ENCODE measurements around the gene INTS2.

GRCh38 chr17:61903251-61903650 is 24.5 kb downstream of the INTS2 start:
- no peak for TF ChIP-seq ESRRG (CRISPR knock-in tag; IDR thresholded peaks at IDR 0.05)
- TF ChIP-seq ZFP30 (CRISPR knock-in tag; IDR thresholded peaks at IDR 0.05) = no peak
- no peak for TF ChIP-seq CREB5 (CRISPR knock-in tag; IDR thresholded peaks at IDR 0.05; ENCODE audit: low read depth)
- no peak for TF ChIP-seq ARNTL (CRISPR knock-in tag; IDR thresholded peaks at IDR 0.05; ENCODE audit: borderline replicate concordance, low read depth)
- TF ChIP-seq RARB (CRISPR knock-in tag; IDR thresholded peaks at IDR 0.05) = no peak
- TF ChIP-seq PATZ1 (CRISPR knock-in tag; IDR thresholded peaks at IDR 0.05; ENCODE audit: borderline replicate concordance) = no peak
- TF ChIP-seq OSR1 (CRISPR knock-in tag; IDR thresholded peaks at IDR 0.05) = no peak
- TF ChIP-seq TCF4 (CRISPR knock-in tag; IDR thresholded peaks at IDR 0.05; ENCODE audit: borderline replicate concordance) = no peak
- TF ChIP-seq CSDC2 (CRISPR knock-in tag; IDR thresholded peaks at IDR 0.05) = no peak
